NCI-H460 (cell line): ENCODE measurements around the gene TTC29. TPM values are rescaled to one million over a fixed set of nuclear protein-coding genes. Genes with fewer than 3 reads are reported as not detected.
"Not testable (repeated sequence)": the region's sequence is repeated elsewhere in the genome, so short reads cannot be mapped to it uniquely, and the experiment has no call there.

Experiments used
- DNase-seq: peaks from one replicate; pipeline ENCODE4 v3.0.0-alpha.2; 2016; ENCODE audit warnings: low read depth; ENCODE audit errors: extremely low read depth
- total RNA-seq: library from RNA; depleted of rRNA; stranded (reverse); fragments of >200 nt; shearing (Covaris generic); gene quantifications from 2 replicates; pipeline ENCODE4 v1.2.3, GENCODE V29; 2014

The TTC29 gene
- total RNA-seq, 1 experiment from 2014 or later = not detected

DNA sequence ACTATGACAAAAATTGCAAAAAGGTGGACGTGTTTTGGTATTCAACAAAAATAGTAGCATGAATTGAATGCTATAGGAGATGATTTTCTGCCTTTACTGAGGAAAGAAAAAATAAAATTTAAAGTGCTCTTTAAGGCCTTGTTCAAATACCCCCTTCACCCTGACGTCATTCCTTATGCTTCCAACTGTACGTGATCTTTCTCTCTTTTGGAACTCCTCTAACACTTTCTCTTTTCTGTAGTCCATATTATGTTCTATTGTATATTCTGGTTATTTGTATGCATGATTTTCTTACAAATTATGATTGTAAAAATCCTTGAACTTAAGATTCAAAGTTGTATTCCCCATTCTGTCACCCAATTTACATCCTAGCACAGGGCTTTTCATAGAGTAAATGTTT is 206.5 kb downstream of the TTC29 start:
- DNase-seq = no peak

DNA sequence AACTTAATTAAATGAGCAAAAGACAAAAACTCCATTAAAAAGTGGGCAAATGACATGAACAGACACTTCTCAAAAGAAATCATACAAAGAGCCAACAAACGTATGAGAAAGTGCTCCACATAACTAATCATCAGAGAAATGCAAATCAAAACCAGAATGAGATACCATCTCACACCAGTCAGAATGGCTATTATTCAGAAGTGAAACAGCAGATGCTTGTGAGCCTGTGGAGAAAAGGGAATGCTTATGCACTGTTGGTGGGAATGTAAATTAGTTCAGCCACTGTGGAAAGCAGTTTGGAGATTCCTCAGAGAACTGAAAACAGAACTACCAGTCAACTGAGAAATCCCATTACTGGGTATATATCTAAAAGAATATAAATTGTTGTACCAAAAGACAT is 222.1 kb downstream of the TTC29 start:
- DNase-seq = not testable (repeated sequence)

DNA sequence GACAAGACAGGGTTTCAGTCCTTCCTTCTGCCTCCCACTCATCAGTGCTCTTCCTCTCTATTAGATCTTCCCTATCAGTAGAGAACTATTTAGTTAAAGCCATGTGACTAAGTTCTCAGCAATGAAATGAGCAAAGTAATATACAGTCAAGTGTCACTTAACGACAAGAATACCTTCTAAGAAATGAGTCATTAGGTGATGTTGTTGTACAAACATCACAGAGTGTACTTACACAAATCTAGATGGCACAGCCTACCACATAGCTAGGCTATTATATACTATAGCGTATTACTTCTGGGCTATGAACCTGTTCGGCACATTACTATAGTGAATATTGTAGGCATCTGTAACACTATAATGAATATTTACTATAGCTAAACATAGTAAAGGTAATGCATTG is 235.7 kb downstream of the TTC29 start:
- DNase-seq = no peak

DNA sequence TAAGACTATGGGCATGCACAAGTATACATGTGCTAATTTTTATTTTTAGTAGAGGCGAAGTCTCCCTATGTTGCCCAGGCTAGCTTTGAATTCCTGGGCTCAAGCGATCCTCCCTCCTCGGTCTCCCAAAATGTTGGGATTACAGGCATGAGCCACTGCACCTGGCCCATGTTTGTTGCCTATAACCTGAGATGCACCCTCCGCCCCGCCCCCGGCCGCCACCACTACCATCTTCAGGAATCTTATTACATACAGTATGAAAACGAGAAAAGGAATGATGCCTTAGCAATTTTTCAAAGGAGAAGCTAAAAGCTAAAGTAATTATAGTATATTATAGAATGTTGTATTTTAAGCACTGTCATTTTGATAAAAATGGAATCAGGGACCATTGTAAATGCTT is 245.8 kb downstream of the TTC29 start:
- DNase-seq = no peak

DNA sequence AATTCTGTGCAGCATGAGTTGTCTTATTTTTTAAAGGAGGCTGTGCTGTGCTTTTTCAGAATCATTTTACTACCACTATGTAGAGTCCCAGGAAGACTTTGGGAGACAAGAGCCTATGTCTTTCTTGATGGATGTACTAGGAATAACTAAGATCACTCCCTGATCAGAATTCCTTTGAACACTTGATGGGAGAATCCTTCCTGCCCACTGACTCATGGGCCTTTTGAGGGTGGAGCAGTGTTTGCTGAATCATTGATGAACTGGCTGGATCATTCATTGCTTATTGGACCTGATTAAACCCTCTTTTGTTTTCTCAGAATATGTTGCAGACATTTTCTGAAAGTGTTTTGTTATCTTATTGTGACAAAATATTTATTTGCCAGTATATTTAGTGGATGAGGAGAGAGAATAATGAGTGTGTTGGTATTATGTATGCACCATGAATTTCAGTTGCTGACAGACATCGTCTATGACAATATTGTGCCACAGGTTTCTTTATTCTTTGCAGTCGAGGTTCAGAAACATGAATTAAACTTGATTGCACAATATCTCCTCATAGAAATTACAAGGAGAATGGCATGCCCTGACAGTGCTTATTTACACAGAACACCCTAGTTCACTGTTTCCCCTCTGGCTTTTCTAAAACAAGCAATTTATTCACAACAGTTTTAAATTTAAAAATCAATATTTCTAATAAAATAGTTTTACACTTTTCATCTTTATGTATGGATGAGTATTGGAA is 270.7 kb downstream of the TTC29 start:
- DNase-seq = no peak

DNA sequence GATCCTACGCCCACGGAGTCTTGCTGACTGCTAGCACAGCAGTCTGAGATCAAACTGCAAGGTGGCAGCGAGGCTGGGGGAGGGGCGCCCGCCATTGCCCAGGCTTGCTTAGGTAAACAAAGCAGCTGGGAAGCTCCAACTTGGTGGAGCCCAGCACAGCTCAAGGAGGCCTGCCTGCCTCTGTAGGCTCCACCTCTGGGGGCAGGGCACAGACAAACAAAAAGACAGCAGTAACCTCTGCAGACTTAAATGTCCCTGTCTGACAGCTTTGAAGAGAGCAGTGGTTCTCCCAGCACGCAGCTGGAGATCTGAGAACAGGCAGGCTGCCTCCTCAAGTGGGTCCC is 281.7 kb downstream of the TTC29 start:
- not testable (repeated sequence) for DNase-seq

DNA sequence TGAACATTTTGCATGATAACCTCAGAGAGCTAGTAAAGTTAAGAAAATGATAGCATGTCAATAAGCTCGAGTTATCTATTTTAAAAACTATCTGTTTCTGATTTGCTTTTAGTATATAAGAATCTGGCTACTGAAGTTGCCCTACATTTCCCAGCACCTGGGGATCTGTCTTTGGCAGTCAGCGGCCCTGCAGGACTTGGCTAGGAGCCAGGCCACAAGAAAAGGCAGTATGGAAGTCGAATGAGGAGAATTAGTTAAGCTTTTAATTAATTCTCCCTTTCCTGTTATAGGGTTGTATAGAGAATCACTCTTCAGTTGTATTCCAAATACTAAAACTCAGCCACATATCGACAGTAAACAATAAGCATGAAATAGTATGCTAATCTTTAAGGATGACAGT is 284.3 kb downstream of the TTC29 start:
- DNase-seq = no peak
